22Rv1 (cell line): ENCODE measurements around the gene IFI35.

Source experiments
- CTCF ChIP-seq: fragments of 450-650 bp; IDR thresholded peaks from 2 replicates; pipeline ENCODE4 v1.5.1; 2017; ENCODE audit warnings: mild to moderate bottlenecking
- ZFX ChIP-seq: fragments of 450-650 bp; IDR thresholded peaks from 2 replicates; pipeline ENCODE4 v1.6.1; 2017; ENCODE audit warnings: antibody characterized with exemption, borderline replicate concordance

- TF ChIP-seq CTCF (no peak), ZFX (no peak)
These were observed 21.4 kb upstream of the IFI35 start for GRCh38 chr17:42985225-42985624.
